Activated CD4-positive, alpha-beta memory T cell treated with anti-CD3 and anti-CD28 coated beads, Interleukin-2, amount 10 ng/mL, durations not matched to agents 7 days and 5 days (primary cell): ENCODE data around the gene TRAF7. TPM values are rescaled to one million over a fixed set of nuclear protein-coding genes. Genes with fewer than 3 reads are reported as not detected.
A peak's percentile ranks its signal among the peaks of the same experiment; 100 is the strongest.
"Not testable (repeated sequence)": the region's sequence is repeated elsewhere in the genome, so short reads cannot be mapped to it uniquely, and the experiment has no call there.

Experiments
- CTCF ChIA-PET: fragments of 350-600 bp; sonication (Branson Sonifier 250); formaldehyde crosslinking; loops from one replicate; lab custom pipeline; 2021; ENCODE audit warnings: antibody characterized with exemption, inconsistent platforms; lab: Charles Lee
- POLR2A ChIA-PET: fragments of 350-600 bp; sonication (Branson Sonifier 250); formaldehyde crosslinking; loops from one replicate; lab custom pipeline; 2021; ENCODE audit warnings: antibody characterized with exemption; lab: Charles Lee
- DNase-seq: peaks from one replicate; pipeline ENCODE4 v3.0.0-alpha.2; 2020
- H3K27ac Mint-ChIP-seq: one replicate; pipeline ENCODE4 v1.8.0; 2021; ENCODE audit warnings: mild to moderate bottlenecking, mixed read lengths
- H3K27me3 Mint-ChIP-seq: one replicate; pipeline ENCODE4 v1.8.0; 2021; ENCODE audit warnings: mixed read lengths
- H3K36me3 Mint-ChIP-seq: one replicate; pipeline ENCODE4 v1.8.0; 2021; ENCODE audit warnings: low read depth, mixed read lengths
- H3K4me1 Mint-ChIP-seq: one replicate; pipeline ENCODE4 v1.8.0; 2021; ENCODE audit warnings: mixed read lengths
- H3K4me3 Mint-ChIP-seq: one replicate; pipeline ENCODE4 v1.8.0; 2021; ENCODE audit warnings: mild to moderate bottlenecking, mixed read lengths
- H3K9me3 Mint-ChIP-seq: one replicate; pipeline ENCODE4 v1.8.0; 2021; ENCODE audit warnings: mixed read lengths
- total RNA-seq, 2 experiments: library from RNA; stranded (reverse); gene quantifications; one replicate each; pipeline ENCODE4 v1.2.3, GENCODE V29; 2021

The TRAF7 gene
- total RNA-seq, 2 experiments from 2014 or later = 57.3 to 60.3 TPM

DNA sequence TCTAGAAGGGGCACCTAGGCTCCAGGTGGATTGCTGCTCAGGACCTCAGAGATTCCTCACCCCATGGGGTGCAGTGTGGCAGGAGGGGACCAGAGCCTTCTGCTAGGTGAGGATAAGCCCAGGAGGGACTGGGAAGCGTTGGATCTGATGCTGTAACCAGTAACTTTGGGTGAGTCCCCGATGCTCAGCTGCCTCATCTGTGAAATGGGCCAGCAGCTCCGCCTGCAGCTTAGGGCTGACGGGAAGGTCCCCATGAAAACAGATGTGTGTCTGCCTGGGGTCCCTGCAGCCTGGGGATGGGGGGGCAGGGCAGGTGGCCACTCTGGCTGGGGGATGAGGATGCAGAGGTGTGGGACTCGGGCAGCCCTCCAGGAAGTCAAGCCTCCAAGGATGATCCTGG, 43.5 kb downstream of the TRAF7 start:
- no peak for DNase-seq
- CTCF ChIA-PET = interaction anchor here (0.7 kb wide), 1 partner anchor 17 kb away, joined by 3 read pairs; no protein-coding TSS in a partner anchor
- no peaks in the 10 kb centered on the region for H3K9me3 Mint-ChIP-seq
- H3K4me3 Mint-ChIP-seq = no peak overlapping the region
- H3K27me3 Mint-ChIP-seq = peaks cover 48% of the 10 kb centered on the region
- no peaks in the 10 kb centered on the region for H3K36me3 Mint-ChIP-seq
- no peak overlapping the region for H3K27ac Mint-ChIP-seq
- peaks cover 6% of the 10 kb centered on the region for H3K4me1 Mint-ChIP-seq
- POLR2A ChIA-PET = interaction anchor here (1.1 kb wide), 1 partner anchor 314 kb away, joined by 3 read pairs; the partner anchor contains the start of gene ATP6V0C

DNA sequence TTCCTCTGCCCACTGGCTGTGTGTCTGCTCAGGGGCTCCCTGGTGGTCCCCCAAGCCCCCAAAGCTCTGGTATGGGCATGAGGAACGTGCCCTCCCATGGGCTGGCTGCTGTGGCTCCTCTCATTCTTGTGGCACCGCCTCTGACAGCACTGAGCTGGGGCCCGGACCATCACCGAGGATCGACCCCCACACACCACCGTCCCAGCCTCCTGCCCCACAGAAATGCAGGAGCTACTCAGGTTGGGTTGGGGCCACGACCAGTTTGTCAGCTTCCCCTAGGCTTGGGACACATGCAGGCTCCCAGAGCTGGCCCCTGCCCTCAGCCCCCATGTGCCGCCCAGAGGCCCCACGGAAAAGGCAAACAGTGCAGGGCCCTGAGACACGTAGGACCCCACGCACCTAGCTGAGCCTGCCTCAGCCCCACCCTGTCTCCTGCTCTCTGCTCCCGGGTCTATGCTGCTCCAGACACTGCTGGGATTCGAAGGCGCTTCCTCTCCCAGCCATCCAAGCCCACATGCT, 44.1 kb downstream of the TRAF7 start:
- H3K27ac Mint-ChIP-seq = no peak overlapping the region
- no peaks in the 10 kb centered on the region for H3K9me3 Mint-ChIP-seq
- no peak for DNase-seq
- ChIA-PET CTCF (no interaction called here), POLR2A (interaction anchor here (0.7 to 1.1 kb wide), 2 partner anchors 10 to 314 kb away, joined by 3 read pairs; partner anchors contain the start of gene ATP6V0C)
- no peak overlapping the region for H3K4me3 Mint-ChIP-seq
- no peaks in the 10 kb centered on the region for H3K36me3 Mint-ChIP-seq
- H3K27me3 Mint-ChIP-seq = peaks cover 43% of the 10 kb centered on the region
- peaks cover 10% of the 10 kb centered on the region for H3K4me1 Mint-ChIP-seq

- H3K36me3 Mint-ChIP-seq = no peaks in the 10 kb centered on the region
- ChIA-PET CTCF (no interaction called here), POLR2A (interaction anchor here (0.7 to 1.1 kb wide), 2 partner anchors 10 to 313 kb away, joined by 3 read pairs; partner anchors contain the start of gene ATP6V0C)
- H3K27me3 Mint-ChIP-seq = peaks cover 37% of the 10 kb centered on the region
- no peaks in the 10 kb centered on the region for H3K9me3 Mint-ChIP-seq
- peaks cover 9% of the 10 kb centered on the region for H3K4me1 Mint-ChIP-seq
- no peak for DNase-seq
- H3K4me3 Mint-ChIP-seq = no peak overlapping the region
- H3K27ac Mint-ChIP-seq = no peak overlapping the region
Observed at GRCh38 chr16:2200313-2200712, 44.7 kb downstream of the TRAF7 start.

DNA sequence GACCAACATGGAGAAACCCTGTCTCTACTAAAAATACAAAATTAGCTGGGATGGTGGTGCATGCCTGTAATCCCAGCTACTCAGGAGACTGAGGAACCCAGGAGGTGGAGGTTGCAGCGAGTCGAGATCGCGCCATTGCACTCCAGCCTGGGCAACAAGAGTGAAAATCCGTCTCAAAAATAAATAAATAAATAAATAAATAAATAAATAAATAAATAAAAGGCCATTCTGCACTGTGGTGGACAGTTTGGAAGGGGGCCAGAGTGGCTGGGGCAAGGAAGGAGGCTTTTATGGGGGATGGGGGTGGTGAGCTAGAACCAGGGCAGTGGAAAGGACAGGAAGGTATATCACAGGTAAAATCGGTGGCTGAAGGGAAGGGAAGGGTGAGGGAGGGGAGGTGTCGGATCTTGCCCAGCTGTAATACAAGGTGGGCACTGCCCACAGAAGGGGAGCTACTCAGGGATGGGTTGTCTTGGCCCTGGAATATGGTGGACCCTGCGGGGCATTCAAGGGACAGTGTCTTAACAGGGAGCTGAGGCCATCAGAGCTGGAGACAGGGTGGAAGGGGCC, 47.6 kb downstream of the TRAF7 start:
- Mint-ChIP-seq H3K4me1 (peaks cover 30% of the 10 kb centered on the region), H3K4me3 (peak overlapping the region; percentile 56), H3K36me3 (peaks cover 16% of the 10 kb centered on the region), H3K27me3 (peaks cover 21% of the 10 kb centered on the region)
- not testable (repeated sequence) for H3K9me3 Mint-ChIP-seq, H3K27ac Mint-ChIP-seq, DNase-seq
- ChIA-PET POLR2A (interaction anchor here (3.6 to 4.7 kb wide), 3 partner anchors 9 to 48 kb away, joined by 18 to 43 read pairs (median 38); partner anchors contain the start of genes PGP and TRAF7), CTCF (interaction anchor here (0.7 kb wide), 1 partner anchor 48 kb away, joined by 3 read pairs; the partner anchor contains the start of gene TRAF7)

DNA sequence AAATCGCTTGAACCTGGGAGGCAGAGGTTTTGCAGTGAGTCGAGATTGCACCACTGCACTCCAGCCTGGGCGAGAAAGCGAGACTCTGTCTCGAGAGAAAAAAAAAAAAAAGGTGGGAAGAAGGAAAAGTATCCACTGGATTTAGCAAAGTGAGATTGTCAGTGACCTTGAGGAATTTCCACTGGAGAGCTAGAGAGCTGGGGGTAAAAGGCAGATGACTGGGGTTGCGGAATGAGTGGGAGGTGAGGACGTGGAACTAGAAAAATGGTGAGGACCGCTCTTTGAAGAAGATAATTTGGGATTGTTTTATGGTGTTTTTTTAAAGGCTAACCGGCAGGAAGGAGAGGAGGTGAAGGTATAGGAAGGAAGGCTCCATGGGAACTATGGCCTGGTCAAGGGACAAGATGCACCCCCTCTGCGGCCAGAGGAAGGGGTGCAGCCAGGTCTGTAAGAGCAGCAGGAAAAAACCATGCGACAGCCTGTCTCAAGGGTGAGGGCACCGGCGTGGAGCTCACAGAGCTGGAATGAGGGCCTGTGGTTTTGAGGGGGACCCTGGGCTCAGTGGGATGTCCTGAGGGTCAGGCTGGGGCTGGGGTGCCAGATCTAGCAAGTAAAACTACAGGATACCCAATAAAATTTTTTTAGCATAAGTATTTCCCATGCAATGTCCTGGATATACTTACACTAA, 49.0 kb downstream of the TRAF7 start:
- DNase-seq = no peak
- Mint-ChIP-seq H3K27ac (peak overlapping the region; percentile 28), H3K9me3 (no peaks in the 10 kb centered on the region), H3K27me3 (peaks cover 11% of the 10 kb centered on the region), H3K36me3 (peaks cover 19% of the 10 kb centered on the region), H3K4me1 (peaks cover 30% of the 10 kb centered on the region), H3K4me3 (peak overlapping the region; percentile 73)
- POLR2A ChIA-PET = interaction anchor here (1.2 to 4.7 kb wide), 7 partner anchors 10 to 239 kb away, joined by 3 to 43 read pairs (median 6); partner anchors contain the start of genes PGP, RPS2 and TRAF7
- CTCF ChIA-PET = interaction anchor here (0.8 to 1.0 kb wide), 2 partner anchors 10 to 297 kb away, joined by 3 to 4 read pairs; no protein-coding TSS in a partner anchor

- CTCF ChIA-PET = interaction anchor here (1.0 kb wide), 1 partner anchor 296 kb away, joined by 3 read pairs; no protein-coding TSS in a partner anchor
- DNase-seq = peak; percentile 91
- H3K4me3 Mint-ChIP-seq = peak within 1 kb of the TSS; percentile 73
- H3K36me3 Mint-ChIP-seq = peaks cover 19% of the 10 kb centered on the region
- peak within 1 kb of the TSS; percentile 73 for H3K27ac Mint-ChIP-seq
- POLR2A ChIA-PET = interaction anchor here (1.0 to 4.7 kb wide), 12 partner anchors 10 to 240 kb away, joined by 3 to 43 read pairs (median 4); partner anchors contain the start of genes E4F1, ECI1, PGP and RPS2
- peaks cover 30% of the 10 kb centered on the region for H3K4me1 Mint-ChIP-seq
- H3K27me3 Mint-ChIP-seq = peaks cover 9% of the 10 kb centered on the region
- H3K9me3 Mint-ChIP-seq = no peaks in the 10 kb centered on the region
Observed at GRCh38 chr16:2205104-2205966, 49.8 kb downstream of the TRAF7 start, which contains the start of gene MLST8. MLST8 (plus strand) TSS chr16:2205454; CDS start chr16:2206086, 632 bp downstream.

DNA sequence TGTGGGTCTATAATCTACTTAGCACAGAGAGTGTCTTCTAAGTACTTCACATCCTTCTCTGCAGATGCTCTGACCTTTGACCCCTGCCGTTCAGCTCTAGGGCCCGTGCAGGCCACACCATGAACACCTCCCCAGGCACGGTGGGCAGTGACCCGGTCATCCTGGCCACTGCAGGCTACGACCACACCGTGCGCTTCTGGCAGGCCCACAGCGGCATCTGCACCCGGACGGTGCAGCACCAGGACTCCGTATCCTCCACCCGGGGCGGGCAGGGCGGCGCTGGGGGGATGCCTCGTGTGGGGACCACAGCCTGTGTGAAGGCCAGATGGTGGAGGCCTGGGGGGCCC, 50.4 kb downstream of the TRAF7 start:
- Mint-ChIP-seq H3K36me3 (peaks cover 19% of the 10 kb centered on the region), H3K27ac (peak overlapping the region; percentile 72), H3K4me1 (peaks cover 30% of the 10 kb centered on the region), H3K9me3 (no peaks in the 10 kb centered on the region), H3K4me3 (peak overlapping the region; percentile 73), H3K27me3 (peaks cover 6% of the 10 kb centered on the region)
- ChIA-PET CTCF (interaction anchor here (0.9 to 1.0 kb wide), 2 partner anchors 51 to 296 kb away, joined by 3 read pairs; no protein-coding TSS in a partner anchor), POLR2A (interaction anchor here (1.0 to 4.7 kb wide), 13 partner anchors 10 to 241 kb away, joined by 3 to 43 read pairs (median 3); partner anchors contain the start of genes E4F1, ECI1, PGP and RPS2)
- DNase-seq = no peak

GRCh38 chr16:2206420-2206779, 50.8 kb downstream of the TRAF7 start:
- peak overlapping the region; percentile 72 for H3K27ac Mint-ChIP-seq
- peak overlapping the region; percentile 73 for H3K4me3 Mint-ChIP-seq
- H3K4me1 Mint-ChIP-seq = peaks cover 30% of the 10 kb centered on the region
- H3K36me3 Mint-ChIP-seq = peaks cover 19% of the 10 kb centered on the region
- POLR2A ChIA-PET = interaction anchor here (1.0 to 4.7 kb wide), 10 partner anchors 9 to 211 kb away, joined by 3 to 43 read pairs (median 4); partner anchors contain the start of genes E4F1, ECI1, PGP and TRAF7
- H3K9me3 Mint-ChIP-seq = no peaks in the 10 kb centered on the region
- DNase-seq = no peak
- CTCF ChIA-PET = interaction anchor here (0.9 to 1.0 kb wide), 2 partner anchors 8 to 52 kb away, joined by 3 read pairs; partner anchors contain the start of gene PGP
- H3K27me3 Mint-ChIP-seq = peaks cover 6% of the 10 kb centered on the region

DNA sequence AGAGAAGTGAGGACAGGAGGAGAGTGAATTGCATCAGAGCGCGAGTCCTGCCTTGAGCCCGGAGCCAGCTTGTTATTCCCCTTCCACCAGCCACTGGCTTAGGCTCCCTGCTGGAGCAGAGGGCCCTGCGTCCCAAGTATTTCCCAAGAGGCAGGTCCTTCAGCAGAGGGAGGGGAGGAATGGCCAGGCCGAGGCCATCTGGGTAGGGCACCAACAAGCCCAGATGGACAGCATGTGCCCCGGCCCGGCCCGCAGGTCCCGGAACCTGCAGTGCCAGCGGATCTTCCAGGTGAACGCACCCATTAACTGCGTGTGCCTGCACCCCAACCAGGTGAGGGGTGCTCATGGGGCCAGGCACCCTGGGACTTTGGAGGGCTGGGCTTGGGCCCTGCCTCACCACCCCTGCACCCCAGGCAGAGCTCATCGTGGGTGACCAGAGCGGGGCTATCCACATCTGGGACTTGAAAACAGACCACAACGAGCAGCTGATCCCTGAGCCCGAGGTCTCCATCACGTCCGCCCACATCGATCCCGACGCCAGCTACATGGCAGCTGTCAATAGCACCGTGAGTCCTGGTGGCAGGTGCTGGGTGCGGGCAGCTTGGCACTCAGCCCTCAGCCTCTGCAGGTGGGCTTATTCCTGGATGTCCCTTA, 51.3 kb downstream of the TRAF7 start:
- Mint-ChIP-seq H3K4me3 (peak overlapping the region; percentile 73), H3K9me3 (no peaks in the 10 kb centered on the region), H3K4me1 (peaks cover 32% of the 10 kb centered on the region), H3K27ac (peak overlapping the region; percentile 72), H3K27me3 (peaks cover 4% of the 10 kb centered on the region), H3K36me3 (peaks cover 22% of the 10 kb centered on the region)
- no peak for DNase-seq
- CTCF ChIA-PET = interaction anchor here (0.9 to 1.0 kb wide), 3 partner anchors 8 to 52 kb away, joined by 3 read pairs; partner anchors contain the start of gene PGP
- POLR2A ChIA-PET = interaction anchor here (1.0 to 4.7 kb wide), 7 partner anchors 9 to 211 kb away, joined by 3 to 43 read pairs (median 10); partner anchors contain the start of genes E4F1, ECI1, PGP and TRAF7

GRCh38 chr16:2207872-2208271, 52.3 kb downstream of the TRAF7 start:
- Mint-ChIP-seq H3K4me3 (peak overlapping the region; percentile 9), H3K27ac (peak overlapping the region; percentile 20)

GRCh38 chr16:2208308-2208707, 52.7 kb downstream of the TRAF7 start:
- H3K27me3 Mint-ChIP-seq = no peaks in the 10 kb centered on the region
- ChIA-PET POLR2A (interaction anchor here (2.8 kb wide), 1 partner anchor 54 kb away, joined by 11 read pairs; the partner anchor contains the start of gene TRAF7), CTCF (no interaction called here)
- peaks cover 44% of the 10 kb centered on the region for H3K4me1 Mint-ChIP-seq
- no peak for DNase-seq
- H3K4me3 Mint-ChIP-seq = no peak overlapping the region
- H3K9me3 Mint-ChIP-seq = no peaks in the 10 kb centered on the region
- peaks cover 27% of the 10 kb centered on the region for H3K36me3 Mint-ChIP-seq
- no peak overlapping the region for H3K27ac Mint-ChIP-seq

More at GRCh38 chr16:2207872-2208271, 52.3 kb downstream of the TRAF7 start:
- POLR2A ChIA-PET = interaction anchor here (2.8 kb wide), 2 partner anchors 43 to 54 kb away, joined by 10 to 11 read pairs; partner anchors contain the start of genes ECI1 and TRAF7
- no peaks in the 10 kb centered on the region for H3K9me3 Mint-ChIP-seq
- DNase-seq = no peak
- H3K27me3 Mint-ChIP-seq = no peaks in the 10 kb centered on the region
- peaks cover 40% of the 10 kb centered on the region for H3K4me1 Mint-ChIP-seq
- H3K36me3 Mint-ChIP-seq = peaks cover 25% of the 10 kb centered on the region
- CTCF ChIA-PET = no interaction called here
